Vagina (tissue), 2 donors: ENCODE measurements around the gene DPP3.

ENCODE experiments used
- POLR2A ChIP-seq, 2 donors: fragments of 450-650 bp; IDR thresholded peaks; one replicate each; pipeline ENCODE4 v1.6.1; 2017; ENCODE audit warnings: antibody characterized with exemption in 2 of 2, mild to moderate bottlenecking in 2 of 2, moderate library complexity in 2 of 2
- TF ChIP-seq, protein P1 (sequence below), 3 experiments: fragments of 450-650 bp in 2 of 3; fragments of 200-600 bp in 1 of 3; sonication (generic) in 1 of 3; IDR thresholded peaks; one replicate each; pipeline ENCODE4 v1.5.1; 2017 to 2019; ENCODE audit warnings: antibody characterized with exemption in 3 of 3, mild to moderate bottlenecking in 2 of 3, moderate library complexity in 2 of 3

DNA sequence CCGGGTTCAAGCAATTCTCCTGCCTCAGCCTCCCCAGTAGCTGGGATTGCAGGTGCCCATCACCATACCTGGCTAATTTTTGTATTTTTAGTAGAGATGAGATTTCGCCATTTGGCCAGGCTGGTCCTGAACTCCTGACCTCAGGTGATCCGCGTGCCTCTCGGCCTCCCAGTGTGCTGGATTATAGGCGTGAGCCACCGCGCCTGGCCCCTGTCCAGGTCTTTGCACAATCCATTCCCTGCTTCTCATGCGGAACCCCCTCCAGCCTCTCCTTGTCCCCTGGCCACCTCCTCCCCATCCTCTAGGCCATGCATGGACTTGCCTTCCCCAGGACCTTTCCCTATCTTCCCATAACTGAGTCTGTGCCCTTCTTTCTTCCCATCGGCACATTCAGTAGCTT lies 8.7 kb downstream of the DPP3 start:
- TF ChIP-seq, protein P1, sequence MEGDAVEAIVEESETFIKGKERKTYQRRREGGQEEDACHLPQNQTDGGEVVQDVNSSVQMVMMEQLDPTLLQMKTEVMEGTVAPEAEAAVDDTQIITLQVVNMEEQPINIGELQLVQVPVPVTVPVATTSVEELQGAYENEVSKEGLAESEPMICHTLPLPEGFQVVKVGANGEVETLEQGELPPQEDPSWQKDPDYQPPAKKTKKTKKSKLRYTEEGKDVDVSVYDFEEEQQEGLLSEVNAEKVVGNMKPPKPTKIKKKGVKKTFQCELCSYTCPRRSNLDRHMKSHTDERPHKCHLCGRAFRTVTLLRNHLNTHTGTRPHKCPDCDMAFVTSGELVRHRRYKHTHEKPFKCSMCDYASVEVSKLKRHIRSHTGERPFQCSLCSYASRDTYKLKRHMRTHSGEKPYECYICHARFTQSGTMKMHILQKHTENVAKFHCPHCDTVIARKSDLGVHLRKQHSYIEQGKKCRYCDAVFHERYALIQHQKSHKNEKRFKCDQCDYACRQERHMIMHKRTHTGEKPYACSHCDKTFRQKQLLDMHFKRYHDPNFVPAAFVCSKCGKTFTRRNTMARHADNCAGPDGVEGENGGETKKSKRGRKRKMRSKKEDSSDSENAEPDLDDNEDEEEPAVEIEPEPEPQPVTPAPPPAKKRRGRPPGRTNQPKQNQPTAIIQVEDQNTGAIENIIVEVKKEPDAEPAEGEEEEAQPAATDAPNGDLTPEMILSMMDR (IDR thresholded peaks at IDR 0.05): no peak
- TF ChIP-seq POLR2A (IDR thresholded peaks at IDR 0.05): no peak
